ENCODE data around the gene TMEM26.

Gene TMEM26

DNA sequence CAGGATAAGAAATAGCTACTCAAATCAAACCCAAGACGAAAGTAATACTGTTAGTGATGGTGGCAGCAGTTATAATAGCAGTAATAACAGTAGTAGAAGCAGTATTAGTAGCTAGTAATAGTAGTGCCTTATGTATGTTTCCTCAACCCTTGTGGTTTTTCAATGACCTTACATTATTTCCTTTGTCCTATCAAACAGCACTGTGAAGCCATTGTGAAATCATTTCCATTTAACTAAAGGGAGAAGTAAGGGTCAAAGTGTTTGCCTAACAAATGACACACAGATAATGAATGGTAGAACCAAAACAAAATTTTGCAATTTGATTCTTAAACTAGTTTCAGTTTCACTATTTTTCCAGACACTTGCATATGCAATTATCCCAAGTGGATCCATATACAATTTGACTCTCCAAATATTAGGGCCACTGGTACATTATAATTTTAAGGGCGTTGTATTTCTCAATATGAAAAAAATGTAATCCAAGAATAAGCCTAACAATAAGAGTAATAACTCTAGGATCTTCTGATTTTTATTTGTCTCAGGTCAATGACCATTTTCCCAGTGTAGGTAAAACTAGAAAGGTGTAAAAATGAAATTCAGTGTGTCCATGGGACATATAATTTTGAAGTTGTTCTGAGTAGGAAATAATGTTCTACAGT, 33.7 kb upstream of the TMEM26 start:
- Histone ChIP-seq H3K36me3 (ENCODE audit: insufficient read depth) (no peaks in the 10 kb centered on the region), H3K27me3 (ENCODE audit: insufficient read depth, low read depth) (no peaks in the 10 kb centered on the region), H3K27ac (no peak overlapping the region), H2AFZ (ENCODE audit: low read depth) (no peak overlapping the region), H3K9ac (no peak overlapping the region), H4K20me1 (ENCODE audit: insufficient read depth) (no peaks in the 10 kb centered on the region), H3K4me3 (IDR thresholded peaks at IDR 0.05; ENCODE audit: insufficient read depth, low read depth, low read length) (no peak overlapping the region), H3K4me1 (ENCODE audit: low read depth, poor library complexity, severe bottlenecking) (no peaks in the 10 kb centered on the region), H3K79me2 (ENCODE audit: insufficient read depth, low read depth) (no peaks in the 10 kb centered on the region), H3K4me2 (no peak overlapping the region)
- no peak for TF ChIP-seq CTCF (conservative IDR thresholded peaks at IDR 0.05; ENCODE audit: low read depth, low read length)

DNA sequence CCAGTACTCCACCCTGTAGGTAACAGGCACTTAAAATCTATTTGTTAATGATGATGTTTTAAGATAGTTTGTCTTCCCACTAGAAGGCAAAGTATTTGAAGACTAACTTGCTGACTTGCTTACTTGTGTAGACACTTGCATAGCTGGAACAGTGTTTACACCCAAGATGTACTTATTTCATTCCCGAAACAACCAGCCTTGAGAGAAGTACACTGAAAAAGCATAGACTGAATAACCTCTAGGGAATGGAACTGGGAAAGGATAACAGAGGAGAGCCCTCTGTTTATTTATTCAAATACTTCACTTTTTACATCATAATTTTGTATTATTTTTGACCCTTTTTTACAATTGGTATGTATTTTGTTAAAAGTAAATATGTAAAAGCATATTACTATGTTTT, 33.1 kb upstream of the TMEM26 start:
- H4K20me1 ChIP-seq (ENCODE audit: insufficient read depth): no peaks in the 10 kb centered on the region
- H3K4me3 ChIP-seq (IDR thresholded peaks at IDR 0.05; ENCODE audit: insufficient read depth, low read depth, low read length): no peak overlapping the region
- no peak overlapping the region for H3K9ac ChIP-seq
- H3K27ac ChIP-seq: no peak overlapping the region
- no peaks in the 10 kb centered on the region for H3K79me2 ChIP-seq (ENCODE audit: insufficient read depth, low read depth)
- H3K27me3 ChIP-seq (ENCODE audit: insufficient read depth, low read depth): no peaks in the 10 kb centered on the region
- no peaks in the 10 kb centered on the region for H3K36me3 ChIP-seq (ENCODE audit: insufficient read depth)
- H3K4me1 ChIP-seq (ENCODE audit: low read depth, poor library complexity, severe bottlenecking): no peaks in the 10 kb centered on the region
- no peak for TF ChIP-seq CTCF (conservative IDR thresholded peaks at IDR 0.05; ENCODE audit: low read depth, low read length)
- no peak overlapping the region for H3K4me2 ChIP-seq
- no peak overlapping the region for H2AFZ ChIP-seq (ENCODE audit: low read depth)

GRCh38 chr10:61481597-61481996, 28.4 kb upstream of the TMEM26 start:
- Histone ChIP-seq H3K79me2 (ENCODE audit: insufficient read depth, low read depth) (no peaks in the 10 kb centered on the region), H3K9ac (no peak overlapping the region), H2AFZ (ENCODE audit: low read depth) (no peak overlapping the region), H3K27me3 (ENCODE audit: insufficient read depth, low read depth) (no peaks in the 10 kb centered on the region), H3K4me2 (no peak overlapping the region), H3K4me3 (IDR thresholded peaks at IDR 0.05; ENCODE audit: insufficient read depth, low read depth, low read length) (no peak overlapping the region), H3K36me3 (ENCODE audit: insufficient read depth) (no peaks in the 10 kb centered on the region), H3K4me1 (ENCODE audit: low read depth, poor library complexity, severe bottlenecking) (no peaks in the 10 kb centered on the region), H3K27ac (no peak overlapping the region), H4K20me1 (ENCODE audit: insufficient read depth) (no peaks in the 10 kb centered on the region)
- TF ChIP-seq CTCF (conservative IDR thresholded peaks at IDR 0.05; ENCODE audit: low read depth, low read length): no peak

- Histone ChIP-seq H3K36me3 (ENCODE audit: insufficient read depth) (no peaks in the 10 kb centered on the region), H4K20me1 (ENCODE audit: insufficient read depth) (no peaks in the 10 kb centered on the region), H3K4me3 (IDR thresholded peaks at IDR 0.05; ENCODE audit: insufficient read depth, low read depth, low read length) (no peak overlapping the region), H3K79me2 (ENCODE audit: insufficient read depth, low read depth) (no peaks in the 10 kb centered on the region), H3K4me1 (ENCODE audit: low read depth, poor library complexity, severe bottlenecking) (no peaks in the 10 kb centered on the region), H3K4me2 (no peak overlapping the region), H3K9ac (no peak overlapping the region), H2AFZ (ENCODE audit: low read depth) (no peak overlapping the region), H3K27ac (no peak overlapping the region), H3K27me3 (ENCODE audit: insufficient read depth, low read depth) (no peaks in the 10 kb centered on the region)
- no peak for TF ChIP-seq CTCF (conservative IDR thresholded peaks at IDR 0.05; ENCODE audit: low read depth, low read length)
Measured at GRCh38 chr10:61480208-61480607, 27.0 kb upstream of the TMEM26 start.
